Stimulated activated CD4-positive, alpha-beta T cell treated with anti-CD3 and anti-CD28 coated beads, Interleukin-1b, Interleukin-23, amount 100 ng/mL, for 4 hours (primary cell): ENCODE measurements around the gene LRRC8C.
"Not testable (repeated sequence)": the region's sequence is repeated elsewhere in the genome, so short reads cannot be mapped to it uniquely, and the experiment has no call there.

Source experiments
- DNase-seq, 2 donors: peaks; one replicate each; pipeline ENCODE4 v3.0.0-alpha.2; 2020; ENCODE audit warnings: low read depth in 2 of 2

LRRC8C gene

GRCh38 chr1:89632657-89633247, at the start of gene LRRC8C:
TSS of gene LRRC8C (plus strand) at chr1:89633120. CDS start at chr1:89686474, 53,354 bp downstream.
- peak; percentile 73 to 86 for DNase-seq

- no peak for DNase-seq
These were observed 48.7 kb upstream of the LRRC8C start for GRCh38 chr1:89584211-89584610.

GRCh38 chr1:89584781-89585180, 48.1 kb upstream of the LRRC8C start:
- DNase-seq, result no peak

- no peak for DNase-seq
These were observed 45.2 kb upstream of the LRRC8C start for GRCh38 chr1:89587729-89588161.

GRCh38 chr1:89588480-89588879, 44.4 kb upstream of the LRRC8C start:
- no peak for DNase-seq

GRCh38 chr1:89589515-89589914, 43.4 kb upstream of the LRRC8C start:
- no peak for DNase-seq

- no peak for DNase-seq
These were observed 42.4 kb upstream of the LRRC8C start for GRCh38 chr1:89590341-89591080.

- not testable (repeated sequence) for DNase-seq
These were observed 40.0 kb upstream of the LRRC8C start for GRCh38 chr1:89592861-89593302.

- no peak for DNase-seq
These were observed 38.7 kb upstream of the LRRC8C start for GRCh38 chr1:89594096-89594740.

GRCh38 chr1:89596698-89597097, 36.2 kb upstream of the LRRC8C start:
- no peak for DNase-seq

- DNase-seq, result no peak
These were observed 34.2 kb upstream of the LRRC8C start for GRCh38 chr1:89598450-89599331.

GRCh38 chr1:89599332-89599630, 33.6 kb upstream of the LRRC8C start:
- no peak for DNase-seq

- DNase-seq, result no peak
These were observed 32.3 kb upstream of the LRRC8C start for GRCh38 chr1:89600451-89601224.

GRCh38 chr1:89602871-89603404, 30.0 kb upstream of the LRRC8C start:
- DNase-seq, result no peak

- DNase-seq, result peak in 1 of 2 donors; percentile 33
These were observed 29.1 kb upstream of the LRRC8C start for GRCh38 chr1:89603651-89604413.

- peak in 1 of 2 donors; percentile 11 for DNase-seq
These were observed 28.5 kb upstream of the LRRC8C start for GRCh38 chr1:89604414-89604735.

GRCh38 chr1:89605692-89606091, 27.2 kb upstream of the LRRC8C start:
- DNase-seq, result no peak

- DNase-seq, result no peak
These were observed 26.5 kb upstream of the LRRC8C start for GRCh38 chr1:89606227-89606980.

GRCh38 chr1:89607156-89607555, 25.8 kb upstream of the LRRC8C start:
- no peak for DNase-seq
